H1 (cell line): ENCODE measurements around the gene ATP5MC3.

Experiments
- CTCF ChIP-seq, 3 experiments: IDR thresholded peaks; 1 replicate in 2 of 3; 2 replicates in 1 of 3; pipeline versions ENCODE4 v1.5.1 to v1.6.1; 2011; ENCODE audit warnings: low read length in 3 of 3, mild to moderate bottlenecking in 3 of 3, inconsistent platforms in 2 of 3, low read depth in 1 of 3, moderate library complexity in 1 of 3; ENCODE audit not compliant: insufficient read depth in 1 of 3; ENCODE audit errors: control extremely low read depth in 1 of 3
- EZH2 ChIP-seq: fragments of 200-600 bp; sonication (generic); IDR thresholded peaks from 2 replicates; pipeline ENCODE4 v1.7.1; 2012; ENCODE audit warnings: low read depth, mild to moderate bottlenecking, moderate library complexity, low read length, inconsistent platforms; ENCODE audit not compliant: severe bottlenecking
- NRF1 ChIP-seq: IDR thresholded peaks from 2 replicates; pipeline ENCODE4 v1.6.1; 2011; ENCODE audit warnings: mild to moderate bottlenecking, low read depth, low read length, improper control_type of control experiment
- POLR2A ChIP-seq, 2 experiments: IDR thresholded peaks; 1 replicate in 1 of 2; 2 replicates in 1 of 2; pipeline ENCODE4 v1.6.1; 2011; ENCODE audit warnings: low read depth in 2 of 2, low read length in 2 of 2, mild to moderate bottlenecking in 2 of 2; ENCODE audit errors: control extremely low read depth in 1 of 2
- RNF2 ChIP-seq: fragments of 200-900, 300-1000 bp; sonication (generic); IDR thresholded peaks from 2 replicates; pipeline ENCODE4 v1.7.1; 2016; ENCODE audit warnings: borderline replicate concordance, low read depth, mild to moderate bottlenecking, antibody characterized with exemption, low read length; ENCODE audit not compliant: poor library complexity, severe bottlenecking; ENCODE audit errors: missing control alignments
- SRF ChIP-seq: IDR thresholded peaks from 2 replicates; pipeline ENCODE4 v1.6.1; 2011; ENCODE audit warnings: mild to moderate bottlenecking, low read depth, low read length, moderate library complexity
- TAF1 ChIP-seq: IDR thresholded peaks from 2 replicates; pipeline ENCODE4 v1.6.1; 2011; ENCODE audit warnings: mild to moderate bottlenecking, low read depth, low read length

- TF ChIP-seq CTCF (IDR thresholded peaks at IDR 0.05; ENCODE audit: control extremely low read depth in 1 of 3, insufficient read depth in 1 of 3, low read depth in 1 of 3, low read length in 3 of 3) (no peak), SRF (no peak), EZH2 (no peak), RNF2 (no peak), NRF1 (no peak), TAF1 (no peak), POLR2A (IDR thresholded peaks at IDR 0.05; ENCODE audit: control extremely low read depth in 1 of 2, low read depth in 2 of 2, low read length in 2 of 2) (no peak)
Measured at GRCh38 chr2:175180701-175181103, 808 bp downstream of the ATP5MC3 start.
